Neural cell (in vitro differentiated cells): ENCODE results near the gene PSMA7. TPM values are rescaled to one million over a fixed set of nuclear protein-coding genes. Genes with fewer than 3 reads are reported as not detected.

Source experiments
- H2AFZ ChIP-seq: fragments of 200-600, 300-800 bp; sonication (generic), shearing (Covaris generic); 2 replicates; pipeline ENCODE4 v1.6.0; 2014; ENCODE audit warnings: low read depth, mild to moderate bottlenecking, antibody characterized with exemption, low read length, moderate library complexity
- H3F3A ChIP-seq: fragments of 200-600 bp; shearing (Covaris generic); 2 replicates; pipeline ENCODE4 v1.6.1; 2016; ENCODE audit warnings: mild to moderate bottlenecking, moderate library complexity, mixed read lengths, antibody characterized with exemption, low read length; ENCODE audit not compliant: insufficient read depth, poor library complexity, severe bottlenecking
- H3K27ac ChIP-seq: fragments of 200-600, 300-800 bp; sonication (generic), shearing (Covaris generic); 2 replicates; pipeline ENCODE4 v1.5.1; 2014; ENCODE audit warnings: mild to moderate bottlenecking, low read length, moderate library complexity
- H3K27me3 ChIP-seq: fragments of 300-800, 200-600 bp; sonication (generic), shearing (Covaris generic); 2 replicates; pipeline ENCODE4 v1.6.0; 2014; ENCODE audit warnings: mild to moderate bottlenecking, low read depth, low read length, moderate library complexity; ENCODE audit not compliant: insufficient read depth
- H3K36me3 ChIP-seq: fragments of 300-800, 200-600 bp; sonication (generic), shearing (Covaris generic); 2 replicates; pipeline ENCODE4 v1.5.1; 2014; ENCODE audit warnings: mild to moderate bottlenecking, antibody characterized with exemption, low read length, moderate library complexity; ENCODE audit not compliant: insufficient read depth
- H3K4me2 ChIP-seq: fragments of 300-800, 200-600 bp; sonication (generic), shearing (Covaris generic); 2 replicates; pipeline ENCODE4 v1.6.0; 2014; ENCODE audit warnings: mild to moderate bottlenecking, low read length
- H3K4me3 ChIP-seq: fragments of 300-800, 200-600 bp; sonication (generic), shearing (Covaris generic); 2 replicates; pipeline ENCODE4 v1.5.1; 2014; ENCODE audit warnings: mild to moderate bottlenecking, low read length, moderate library complexity
- H3K79me2 ChIP-seq: fragments of 200-600 bp; shearing (Covaris generic); replicated peaks from 2 replicates; pipeline ENCODE4 v1.6.0; 2014; ENCODE audit warnings: mild to moderate bottlenecking, low read length, moderate library complexity; ENCODE audit not compliant: insufficient read depth
- H3K9ac ChIP-seq: fragments of 300-800, 200-600 bp; sonication (generic), shearing (Covaris generic); 2 replicates; pipeline ENCODE4 v1.6.1; 2016; ENCODE audit warnings: mild to moderate bottlenecking, low read length, mixed read lengths
- H3K9me2 ChIP-seq: fragments of 200-600 bp; shearing (Covaris generic); 2 replicates; pipeline ENCODE4 v1.6.1; 2016; ENCODE audit warnings: mild to moderate bottlenecking, low read length, mixed read lengths; ENCODE audit not compliant: insufficient read depth
- H3K9me3 ChIP-seq: fragments of 200-600, 300-800 bp; sonication (generic), shearing (Covaris generic); 2 replicates; pipeline ENCODE4 v1.6.1; 2016; ENCODE audit warnings: mild to moderate bottlenecking, mixed run types, low read length, moderate library complexity, mixed read lengths
- H4K20me1 ChIP-seq: fragments of 200-600 bp; shearing (Covaris generic); 2 replicates; pipeline ENCODE4 v1.6.1; 2016; ENCODE audit warnings: mild to moderate bottlenecking, mixed run types; ENCODE audit not compliant: insufficient read depth
- EP300 ChIP-seq: fragments of 450-650 bp; conservative IDR thresholded peaks from 2 replicates; pipeline ENCODE4 v1.6.1; 2014; ENCODE audit warnings: antibody characterized with exemption, mild to moderate bottlenecking, moderate library complexity; ENCODE audit not compliant: poor library complexity, severe bottlenecking
- EZH2 ChIP-seq: fragments of 200-600, 300-800 bp; shearing (Covaris generic), sonication (generic); IDR thresholded peaks from 2 replicates; pipeline ENCODE4 v1.6.1; 2014; ENCODE audit warnings: antibody characterized with exemption, low read length, borderline replicate concordance, mild to moderate bottlenecking; ENCODE audit not compliant: insufficient read depth, poor library complexity, severe bottlenecking
- MXI1 ChIP-seq: fragments of 450-650 bp; conservative IDR thresholded peaks from 2 replicates; pipeline ENCODE4 v1.6.1; 2014; ENCODE audit warnings: antibody characterized with exemption, mild to moderate bottlenecking; ENCODE audit not compliant: poor library complexity, severe bottlenecking
- POLR2AphosphoS5 ChIP-seq: IDR thresholded peaks from 2 replicates; pipeline ENCODE4 v1.6.1; 2012
- RAD21 ChIP-seq: fragments of 450-650 bp; conservative IDR thresholded peaks from 2 replicates; pipeline ENCODE4 v1.6.1; 2014; ENCODE audit warnings: antibody characterized with exemption, mild to moderate bottlenecking, moderate library complexity
- SMC3 ChIP-seq: fragments of 450-650 bp; conservative IDR thresholded peaks from 2 replicates; pipeline ENCODE4 v1.6.1; 2014; ENCODE audit warnings: antibody characterized with exemption, mild to moderate bottlenecking, moderate library complexity; ENCODE audit not compliant: poor library complexity
- TAF1 ChIP-seq: IDR thresholded peaks from 2 replicates; pipeline ENCODE4 v1.6.1; 2012; ENCODE audit warnings: low read depth
- polyA plus RNA-seq: library from polyadenylated mRNA; depleted of rRNA; stranded (reverse); fragments of >200 nt; gene quantifications from 2 replicates; pipeline ENCODE4 v1.2.3, GENCODE V29; 2014
- TF ChIP-seq, protein P1 (sequence below): IDR thresholded peaks from 2 replicates; pipeline ENCODE4 v1.6.1; 2012; ENCODE audit warnings: borderline replicate concordance
- TF ChIP-seq, protein P2 (sequence below): fragments of 450-650 bp; IDR thresholded peaks from 2 replicates; pipeline ENCODE4 v1.5.1; 2014; ENCODE audit warnings: antibody characterized with exemption, mild to moderate bottlenecking, moderate library complexity; ENCODE audit not compliant: poor library complexity, severe bottlenecking

The PSMA7 gene
- polyA plus RNA-seq, 1 donor from 2014 or later = 874 TPM

- H3K4me2 ChIP-seq = no peak overlapping the region
- no peaks in the 10 kb centered on the region for H3K27me3 ChIP-seq
- no peak overlapping the region for H3K27ac ChIP-seq
- H3K36me3 ChIP-seq = no peaks in the 10 kb centered on the region
- H3K9ac ChIP-seq = no peak overlapping the region
- no peaks in the 10 kb centered on the region for H4K20me1 ChIP-seq
- H3K9me3 ChIP-seq = no peaks in the 10 kb centered on the region
- no peak overlapping the region for H2AFZ ChIP-seq
- no peaks in the 10 kb centered on the region for H3F3A ChIP-seq
- no peaks in the 10 kb centered on the region for H3K9me2 ChIP-seq
- H3K4me3 ChIP-seq = no peak overlapping the region
- peaks cover 8% of the 10 kb centered on the region for H3K79me2 ChIP-seq
- TF ChIP-seq POLR2AphosphoS5 = no peak
- TF ChIP-seq EP300 = no peak
- no peak for TF ChIP-seq SMC3
- TF ChIP-seq TAF1 = no peak
- no peak for TF ChIP-seq EZH2
- TF ChIP-seq MXI1 = no peak
- TF ChIP-seq, protein P1, sequence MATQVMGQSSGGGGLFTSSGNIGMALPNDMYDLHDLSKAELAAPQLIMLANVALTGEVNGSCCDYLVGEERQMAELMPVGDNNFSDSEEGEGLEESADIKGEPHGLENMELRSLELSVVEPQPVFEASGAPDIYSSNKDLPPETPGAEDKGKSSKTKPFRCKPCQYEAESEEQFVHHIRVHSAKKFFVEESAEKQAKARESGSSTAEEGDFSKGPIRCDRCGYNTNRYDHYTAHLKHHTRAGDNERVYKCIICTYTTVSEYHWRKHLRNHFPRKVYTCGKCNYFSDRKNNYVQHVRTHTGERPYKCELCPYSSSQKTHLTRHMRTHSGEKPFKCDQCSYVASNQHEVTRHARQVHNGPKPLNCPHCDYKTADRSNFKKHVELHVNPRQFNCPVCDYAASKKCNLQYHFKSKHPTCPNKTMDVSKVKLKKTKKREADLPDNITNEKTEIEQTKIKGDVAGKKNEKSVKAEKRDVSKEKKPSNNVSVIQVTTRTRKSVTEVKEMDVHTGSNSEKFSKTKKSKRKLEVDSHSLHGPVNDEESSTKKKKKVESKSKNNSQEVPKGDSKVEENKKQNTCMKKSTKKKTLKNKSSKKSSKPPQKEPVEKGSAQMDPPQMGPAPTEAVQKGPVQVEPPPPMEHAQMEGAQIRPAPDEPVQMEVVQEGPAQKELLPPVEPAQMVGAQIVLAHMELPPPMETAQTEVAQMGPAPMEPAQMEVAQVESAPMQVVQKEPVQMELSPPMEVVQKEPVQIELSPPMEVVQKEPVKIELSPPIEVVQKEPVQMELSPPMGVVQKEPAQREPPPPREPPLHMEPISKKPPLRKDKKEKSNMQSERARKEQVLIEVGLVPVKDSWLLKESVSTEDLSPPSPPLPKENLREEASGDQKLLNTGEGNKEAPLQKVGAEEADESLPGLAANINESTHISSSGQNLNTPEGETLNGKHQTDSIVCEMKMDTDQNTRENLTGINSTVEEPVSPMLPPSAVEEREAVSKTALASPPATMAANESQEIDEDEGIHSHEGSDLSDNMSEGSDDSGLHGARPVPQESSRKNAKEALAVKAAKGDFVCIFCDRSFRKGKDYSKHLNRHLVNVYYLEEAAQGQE = no peak
These were observed 48.8 kb upstream of the PSMA7 start for GRCh38 chr20:62191781-62192559.

GRCh38 chr20:62190639-62191411, 47.6 kb upstream of the PSMA7 start:
- Histone ChIP-seq H3K9ac (no peak overlapping the region), H3K36me3 (no peaks in the 10 kb centered on the region), H4K20me1 (no peaks in the 10 kb centered on the region), H3K27me3 (no peaks in the 10 kb centered on the region), H3K4me3 (no peak overlapping the region), H2AFZ (no peak overlapping the region), H3K27ac (no peak overlapping the region), H3K79me2 (peaks cover 9% of the 10 kb centered on the region), H3K9me3 (no peaks in the 10 kb centered on the region), H3F3A (no peaks in the 10 kb centered on the region), H3K4me2 (no peak overlapping the region), H3K9me2 (no peaks in the 10 kb centered on the region)
- TF ChIP-seq EP300 (no peak), RAD21 (no peak), TAF1 (no peak), SMC3 (no peak), MXI1 (no peak), POLR2AphosphoS5 (no peak), EZH2 (no peak)
- TF ChIP-seq, protein P2, sequence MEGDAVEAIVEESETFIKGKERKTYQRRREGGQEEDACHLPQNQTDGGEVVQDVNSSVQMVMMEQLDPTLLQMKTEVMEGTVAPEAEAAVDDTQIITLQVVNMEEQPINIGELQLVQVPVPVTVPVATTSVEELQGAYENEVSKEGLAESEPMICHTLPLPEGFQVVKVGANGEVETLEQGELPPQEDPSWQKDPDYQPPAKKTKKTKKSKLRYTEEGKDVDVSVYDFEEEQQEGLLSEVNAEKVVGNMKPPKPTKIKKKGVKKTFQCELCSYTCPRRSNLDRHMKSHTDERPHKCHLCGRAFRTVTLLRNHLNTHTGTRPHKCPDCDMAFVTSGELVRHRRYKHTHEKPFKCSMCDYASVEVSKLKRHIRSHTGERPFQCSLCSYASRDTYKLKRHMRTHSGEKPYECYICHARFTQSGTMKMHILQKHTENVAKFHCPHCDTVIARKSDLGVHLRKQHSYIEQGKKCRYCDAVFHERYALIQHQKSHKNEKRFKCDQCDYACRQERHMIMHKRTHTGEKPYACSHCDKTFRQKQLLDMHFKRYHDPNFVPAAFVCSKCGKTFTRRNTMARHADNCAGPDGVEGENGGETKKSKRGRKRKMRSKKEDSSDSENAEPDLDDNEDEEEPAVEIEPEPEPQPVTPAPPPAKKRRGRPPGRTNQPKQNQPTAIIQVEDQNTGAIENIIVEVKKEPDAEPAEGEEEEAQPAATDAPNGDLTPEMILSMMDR = no peak
- TF ChIP-seq, protein P1 = no peak
